ENCODE results near the gene PRDM15.

Gene PRDM15

DNA sequence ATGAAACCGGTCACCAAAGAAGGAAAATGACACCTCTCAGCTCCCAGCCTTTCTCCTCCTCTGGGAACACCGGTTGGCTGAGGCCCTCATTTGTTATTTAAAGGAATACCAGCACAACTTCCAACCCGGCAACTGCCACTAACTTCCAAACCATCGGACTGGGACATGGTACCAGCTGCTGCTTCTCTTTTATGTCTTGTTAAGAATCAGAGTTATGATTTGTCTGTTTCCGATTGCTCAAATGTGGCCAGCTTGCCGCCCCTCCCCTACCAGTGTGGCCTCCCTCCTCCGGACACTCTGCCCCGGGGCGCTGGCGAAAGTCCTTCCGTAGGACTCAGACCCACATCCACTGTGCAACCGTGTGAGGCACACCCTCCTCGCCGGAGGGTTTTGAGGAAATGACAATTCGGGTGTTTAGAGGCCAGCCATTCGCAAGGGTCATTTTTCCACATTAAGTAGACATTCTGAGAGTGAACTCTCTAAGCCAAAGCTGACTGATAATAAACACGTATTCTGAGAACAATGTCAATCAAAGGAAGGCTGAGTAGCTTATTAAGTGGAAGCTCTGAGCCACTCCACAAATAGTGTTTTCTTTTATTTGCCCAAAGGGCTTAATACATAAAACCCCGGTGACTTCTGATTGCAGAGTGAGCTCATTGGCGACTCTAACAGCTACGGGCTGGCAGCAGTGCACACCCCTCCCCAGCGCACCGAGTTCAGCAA is 117.8 kb downstream of the PRDM15 start:
- FAIRE-seq: no peak

DNA sequence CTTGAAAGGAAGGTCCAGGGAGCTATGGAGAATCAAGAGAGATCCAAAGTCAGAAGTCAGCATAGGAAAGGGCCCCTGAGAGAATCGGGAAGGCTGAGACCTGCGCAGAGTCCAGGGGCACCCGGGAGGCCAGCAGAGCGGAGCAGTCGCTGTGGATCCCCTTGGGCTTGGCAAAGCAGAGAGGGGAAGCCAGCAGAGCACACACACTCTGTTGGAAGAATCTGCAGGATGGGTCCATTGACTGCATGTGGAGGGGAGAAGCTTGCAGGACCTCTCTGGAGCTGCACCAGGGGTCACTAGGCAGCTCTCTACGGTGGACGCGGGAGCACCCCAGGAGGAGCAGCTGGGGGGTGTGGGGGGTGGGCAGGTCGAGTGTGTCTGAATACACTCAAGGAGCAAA is 118.7 kb downstream of the PRDM15 start:
- FAIRE-seq: no peak

DNA sequence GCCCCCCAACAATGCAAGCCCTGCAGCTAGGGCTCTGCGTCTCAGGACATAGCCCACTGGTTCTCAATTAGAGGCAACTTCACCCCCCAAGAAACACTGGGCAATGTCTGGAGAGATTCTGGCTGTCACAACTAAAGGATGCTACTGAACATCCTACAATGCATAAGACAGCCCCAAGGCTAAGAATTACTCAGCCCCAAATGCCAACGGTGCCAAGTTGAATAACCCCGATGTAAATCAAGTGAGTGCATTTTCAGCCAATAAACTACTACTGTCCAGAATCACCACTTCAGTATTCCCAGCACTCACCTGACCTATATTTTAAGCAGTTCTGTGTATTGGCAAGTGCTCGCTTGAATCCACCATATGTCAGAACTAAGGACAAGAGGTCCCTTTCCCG is 119.2 kb downstream of the PRDM15 start:
- no peak for FAIRE-seq

DNA sequence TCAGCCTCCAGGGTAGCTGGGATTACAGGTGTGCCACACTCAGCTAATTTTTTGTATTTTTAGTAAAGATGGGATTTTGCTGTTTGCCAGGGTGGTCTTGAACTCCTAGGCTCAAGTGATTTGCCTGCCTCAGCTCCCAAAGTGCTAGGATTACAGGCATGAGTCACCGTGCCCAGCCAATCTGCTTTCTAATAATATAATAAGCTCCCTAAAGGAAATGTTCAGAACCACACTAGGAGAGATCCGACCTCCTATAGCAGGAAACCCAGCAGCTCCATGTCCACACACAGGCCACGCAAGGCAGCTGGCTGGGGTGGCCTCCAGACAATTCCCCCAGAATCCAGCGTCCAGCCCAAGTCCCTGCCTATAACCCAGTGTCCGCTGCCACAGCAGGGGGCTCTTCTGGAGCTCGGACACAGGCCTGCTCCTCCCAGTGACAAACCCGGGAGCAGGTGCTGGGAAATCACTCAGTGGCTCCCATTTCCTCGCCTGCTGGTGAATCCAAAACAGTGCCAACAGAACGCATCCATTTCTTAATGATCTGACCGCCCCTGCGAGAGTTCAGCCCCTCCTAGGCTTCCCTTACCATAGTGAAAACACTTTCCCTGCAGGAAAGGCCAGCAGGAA is 119.8 kb downstream of the PRDM15 start:
- no peak for FAIRE-seq

DNA sequence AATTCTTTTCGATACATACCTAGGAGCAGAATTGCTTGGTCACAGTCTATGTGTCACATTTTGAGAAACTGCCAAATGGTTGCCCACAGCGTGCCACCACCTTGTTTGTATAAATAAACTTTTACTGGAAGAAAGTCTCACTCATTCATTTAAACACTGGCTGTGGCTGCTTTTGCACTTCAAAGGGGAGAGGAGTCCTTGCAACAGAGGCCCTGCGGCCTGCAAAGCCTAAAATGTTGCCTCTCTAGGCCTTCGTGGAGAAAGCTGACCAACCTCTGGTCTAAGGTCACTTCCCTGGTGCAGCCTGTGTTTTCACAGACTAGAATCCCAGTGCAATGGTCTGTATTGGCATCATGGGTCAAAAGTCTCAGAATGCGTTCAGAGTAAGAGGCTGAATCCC is 120.6 kb downstream of the PRDM15 start:
- FAIRE-seq: no peak

DNA sequence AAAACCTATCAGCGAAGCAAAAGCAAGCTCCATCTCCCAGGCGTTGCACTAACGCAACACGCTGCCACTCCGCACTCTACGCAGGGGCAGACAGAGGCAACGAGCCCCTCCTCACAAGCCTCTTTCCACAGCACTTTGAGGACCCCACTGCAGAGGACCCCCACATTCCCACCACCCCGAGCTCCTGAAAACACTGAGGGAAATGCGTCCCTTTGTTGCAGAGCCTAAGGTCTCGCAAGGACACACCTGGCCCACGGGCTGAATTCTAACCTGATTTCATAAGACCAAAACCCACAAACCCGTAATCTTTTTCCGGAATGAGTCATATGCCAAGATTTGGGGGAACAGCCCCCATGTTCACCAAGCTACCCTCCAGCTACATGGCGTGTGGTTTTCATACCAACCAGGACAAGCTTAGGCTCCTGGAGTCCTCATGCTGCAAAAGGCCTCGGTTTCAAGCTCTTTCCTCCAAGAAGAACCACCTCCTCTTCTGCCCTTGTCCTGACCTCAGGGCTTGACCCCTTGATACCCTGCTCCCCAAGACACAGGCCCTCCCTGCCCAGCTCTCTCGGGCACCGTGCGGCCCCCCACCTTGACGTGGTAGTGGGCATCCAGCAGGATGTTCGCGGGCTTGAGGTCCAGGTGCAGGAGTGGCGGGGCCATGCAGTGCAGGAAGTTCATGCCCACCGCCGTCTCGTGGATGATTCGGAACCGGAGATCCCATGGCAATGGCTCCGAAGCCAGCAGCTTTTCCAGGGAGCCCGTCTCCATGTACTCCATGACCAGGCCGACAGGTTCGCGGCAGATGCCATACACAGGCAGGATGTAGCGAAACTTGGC is 123.0 kb downstream of the PRDM15 start:
- no peak for FAIRE-seq

DNA sequence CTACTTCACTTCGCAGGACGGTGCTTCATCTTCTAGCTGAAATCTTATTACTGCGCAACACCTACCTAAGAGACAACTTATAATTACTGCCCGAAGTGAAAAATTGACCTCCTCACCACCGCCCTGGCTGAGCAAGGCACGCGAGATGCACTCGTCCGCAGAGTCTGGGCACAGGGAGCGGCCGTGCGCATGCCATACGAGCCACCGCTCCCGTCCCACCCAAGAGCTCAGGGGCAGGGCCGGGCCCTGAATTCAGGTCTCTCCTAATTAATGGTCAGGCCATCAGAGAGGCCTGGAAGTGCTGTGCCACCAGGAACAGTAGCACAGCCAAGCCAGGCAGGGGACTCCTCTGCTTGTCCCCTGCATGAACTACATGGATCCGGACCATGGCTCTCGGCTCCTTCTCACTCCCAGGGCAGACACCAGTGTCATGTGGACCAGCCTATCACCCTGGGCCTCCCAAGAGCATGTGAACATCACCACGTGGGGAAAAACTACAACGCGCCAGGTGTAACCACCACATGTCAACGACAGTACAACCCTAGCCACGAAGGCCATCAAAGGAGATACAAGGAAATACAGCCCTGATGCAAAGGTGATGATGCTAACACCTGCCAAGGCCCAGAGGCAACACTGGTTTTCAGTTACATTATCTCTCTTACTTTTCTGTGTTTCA is 123.7 kb downstream of the PRDM15 start:
- FAIRE-seq: no peak

DNA sequence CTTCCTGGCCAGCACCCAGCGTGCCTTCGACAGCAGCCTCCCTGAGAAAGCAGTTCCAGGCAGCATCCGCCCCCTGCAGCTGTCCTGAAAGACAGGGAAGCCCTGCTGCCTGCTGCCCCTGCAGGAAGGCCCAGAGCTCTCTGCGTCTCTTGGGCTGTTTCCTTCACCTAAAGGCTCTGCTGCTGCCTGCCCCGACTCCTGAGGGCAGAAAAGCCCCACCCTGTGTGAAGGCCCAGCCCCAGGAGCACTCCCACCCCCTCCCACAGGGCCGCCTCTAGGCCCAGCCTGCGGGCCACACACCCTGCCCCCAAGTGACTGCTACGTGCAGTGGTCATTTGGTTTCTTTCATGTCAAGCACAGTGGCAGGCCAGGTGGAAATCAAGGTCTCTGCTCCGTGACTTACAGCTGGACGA is 124.7 kb downstream of the PRDM15 start:
- no peak for FAIRE-seq

DNA sequence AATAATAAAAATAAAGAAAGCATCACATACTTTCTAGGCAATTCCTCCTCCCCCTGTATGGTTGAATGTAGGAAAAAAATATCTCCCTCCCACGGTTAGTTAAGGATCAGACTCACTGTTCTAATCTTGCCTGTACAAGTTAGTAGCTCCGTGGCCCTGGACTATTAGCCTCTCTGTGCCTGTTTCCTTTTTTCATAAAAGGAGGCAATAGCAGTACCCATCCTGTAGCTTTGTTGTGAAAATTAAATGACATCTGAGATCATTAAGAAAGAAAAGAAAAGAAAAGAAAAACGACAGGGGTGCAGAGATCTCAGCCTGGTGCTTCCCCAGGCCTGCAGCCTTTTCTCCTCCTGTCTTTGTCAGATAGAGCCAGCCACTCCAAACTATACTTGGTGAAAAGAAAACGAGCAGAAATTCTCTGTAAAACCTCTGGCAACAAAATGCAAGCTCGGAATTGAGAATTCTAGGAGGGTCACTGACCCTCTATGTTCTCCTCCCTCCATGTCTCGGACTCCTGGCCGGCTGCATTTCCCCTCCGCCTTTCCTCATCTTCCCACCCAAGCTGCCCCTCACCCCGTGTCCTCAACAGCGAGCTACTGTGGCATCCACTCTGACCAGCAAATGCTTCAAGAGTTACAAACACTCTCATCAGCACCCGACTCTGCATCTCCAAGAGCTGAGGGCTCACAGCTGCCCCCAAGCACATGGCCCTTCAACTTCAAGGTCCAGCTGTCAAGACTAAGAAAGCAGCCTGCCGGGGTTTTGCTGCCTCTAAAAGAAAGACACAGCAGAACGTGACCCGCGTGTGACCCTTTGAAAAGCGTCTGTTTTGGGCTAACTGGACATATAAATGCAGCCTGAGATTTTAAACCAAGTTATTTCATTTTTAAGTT is 125.9 kb downstream of the PRDM15 start:
- FAIRE-seq: no peak

DNA sequence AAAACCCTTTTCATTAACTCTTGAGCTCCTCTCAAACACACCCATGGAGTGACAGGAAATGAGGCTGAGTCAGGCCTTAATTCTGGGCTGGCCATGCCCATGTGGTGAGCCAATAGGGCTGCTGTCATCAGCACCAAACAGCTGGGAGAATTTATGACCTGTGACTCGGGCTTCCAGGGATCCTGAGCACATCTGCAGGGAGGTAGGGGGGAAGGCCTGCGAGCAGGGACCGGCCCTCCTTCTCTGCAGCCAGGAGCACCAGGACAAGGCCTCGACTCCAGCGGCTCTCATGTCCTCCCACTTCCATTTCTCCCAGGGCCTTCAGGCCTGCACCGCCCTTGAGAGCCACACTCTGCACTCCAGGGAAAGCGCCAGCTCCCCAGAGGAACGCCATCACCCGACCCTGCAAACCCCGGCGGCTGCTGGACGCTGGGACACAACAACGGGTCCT is 126.9 kb downstream of the PRDM15 start:
- no peak for FAIRE-seq

DNA sequence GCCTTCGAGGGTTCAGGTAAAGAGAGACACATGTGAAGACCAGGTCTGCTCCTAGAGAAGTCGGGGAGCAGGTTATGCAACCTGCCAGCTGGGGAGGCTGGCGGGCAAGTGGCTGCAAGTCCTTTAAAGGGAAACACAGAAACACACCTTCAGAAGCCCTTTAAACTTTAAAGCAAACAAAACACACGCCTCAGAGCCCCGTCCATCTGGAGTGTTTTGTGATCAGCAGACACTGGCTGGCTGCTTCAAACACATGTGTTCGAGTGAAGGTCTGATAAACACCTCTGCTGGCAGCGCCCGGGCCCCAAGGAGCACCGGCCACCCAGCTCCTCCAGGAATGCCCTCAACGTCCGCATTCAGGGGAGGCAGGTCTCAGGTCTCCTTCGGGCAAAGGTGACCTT is 127.5 kb downstream of the PRDM15 start:
- FAIRE-seq: no peak

DNA sequence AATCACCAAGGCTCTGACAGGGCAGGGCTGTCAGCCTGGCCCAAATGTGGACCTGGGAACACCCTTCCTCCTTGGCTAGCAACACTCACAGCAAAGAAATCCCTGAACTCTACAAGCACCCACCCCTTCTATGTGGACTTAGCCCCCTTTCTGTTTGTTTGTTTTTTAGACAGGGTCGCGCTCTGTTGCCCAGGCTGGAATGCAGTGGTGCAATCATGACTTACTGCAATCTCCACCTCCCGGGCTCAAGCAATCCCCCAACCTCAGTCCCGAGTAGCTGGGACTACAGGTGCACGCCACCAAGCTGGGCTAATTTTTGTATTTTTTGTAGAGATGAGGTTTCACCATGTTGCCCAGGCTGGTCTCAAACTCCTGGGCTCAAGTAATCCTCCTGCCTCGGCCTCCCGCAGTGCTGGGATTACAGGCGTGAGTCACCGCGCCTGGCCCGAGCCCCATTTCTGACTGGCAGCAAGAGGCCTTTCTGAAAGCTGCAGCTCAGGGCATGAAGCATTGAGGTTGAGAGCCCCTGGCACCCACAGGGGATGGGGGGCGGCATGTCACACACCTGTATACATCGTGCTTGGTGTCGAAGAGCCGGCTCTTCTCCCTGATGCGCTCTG is 128.5 kb downstream of the PRDM15 start:
- FAIRE-seq: no peak

DNA sequence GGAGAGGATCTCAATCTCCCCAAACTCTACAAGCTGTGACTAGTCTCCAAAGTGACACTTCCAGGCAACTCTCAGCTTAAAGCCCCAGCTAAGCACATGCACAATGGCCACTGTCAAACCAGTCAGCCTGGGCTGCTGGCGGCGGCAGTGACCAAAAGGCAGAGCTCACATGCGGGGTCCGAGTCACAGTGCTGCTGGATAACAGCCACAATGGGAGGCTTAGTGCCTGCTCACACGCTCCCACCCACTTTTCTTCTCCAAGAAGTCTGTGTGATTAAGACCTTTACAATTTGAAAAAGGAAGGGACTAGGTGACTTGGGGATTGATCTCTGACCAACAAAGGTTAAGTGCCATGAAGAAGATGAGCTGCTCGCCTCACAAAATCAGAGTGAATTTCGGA is 129.1 kb downstream of the PRDM15 start:
- no peak for FAIRE-seq

DNA sequence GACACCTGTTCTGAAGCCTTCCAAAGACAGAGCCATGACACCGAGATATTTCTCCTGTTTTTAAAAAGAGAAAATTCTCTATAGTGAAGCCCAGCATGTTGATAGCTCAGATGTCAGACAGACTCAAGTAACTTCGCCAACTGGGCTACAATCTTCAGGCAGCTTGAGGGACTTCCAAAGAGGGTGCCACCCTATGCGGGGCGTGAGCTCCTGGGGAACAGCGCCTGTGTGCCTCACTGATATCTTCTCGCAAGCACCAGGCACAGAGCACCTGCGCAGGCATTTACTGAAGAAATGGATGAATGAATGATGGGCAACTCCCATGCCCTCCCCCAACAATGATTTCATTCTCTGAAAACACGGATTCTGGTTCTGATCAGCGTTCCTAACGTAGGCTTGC is 129.9 kb downstream of the PRDM15 start:
- no peak for FAIRE-seq
